Breast epithelium (tissue), 4 donors: ENCODE measurements around the gene PLPP1. TPM values are rescaled to one million over a fixed set of nuclear protein-coding genes. Genes with fewer than 3 reads are reported as not detected.

Source experiments
- DNase-seq, 2 donors: peaks; one replicate each; pipeline ENCODE4 v3.0.0-alpha.2; 2019; ENCODE audit warnings: low spot score in 2 of 2
- H3K27ac ChIP-seq, 2 donors: fragments of 200-600 bp; sonication (generic) in 1 of 2; one replicate each; pipeline ENCODE4 v1.5.1; 2016 to 2019; ENCODE audit warnings: mild to moderate bottlenecking in 1 of 2
- H3K27me3 ChIP-seq, 2 donors: fragments of 200-600 bp; sonication (generic) in 1 of 2; one replicate each; pipeline versions ENCODE4 v1.5.1 to v1.6.0; 2017 to 2019; ENCODE audit warnings: control low read depth in 1 of 2, mild to moderate bottlenecking in 1 of 2
- H3K36me3 ChIP-seq: fragments of 200-600 bp; one replicate; pipeline ENCODE4 v1.5.1; 2019
- H3K4me1 ChIP-seq, 2 donors: fragments of 200-600 bp; sonication (generic); one replicate each; pipeline ENCODE4 v1.5.1; 2016 to 2019; ENCODE audit warnings: control low read depth in 1 of 2
- H3K4me3 ChIP-seq, 3 donors: fragments of 200-600 bp; sonication (generic); 1 replicate in 2 of 3; 2 replicates in 1 of 3; pipeline ENCODE4 v1.5.1; 2016 to 2019; ENCODE audit warnings: mild to moderate bottlenecking in 3 of 3, moderate library complexity in 2 of 3
- H3K9me3 ChIP-seq, 2 donors: fragments of 200-600 bp; sonication (generic) in 1 of 2; one replicate each; pipeline ENCODE4 v1.5.1; 2016 to 2019; ENCODE audit warnings: control low read depth in 1 of 2
- POLR2A ChIP-seq: fragments of 450-650 bp; IDR thresholded peaks from one replicate; pipeline ENCODE4 v1.6.1; 2016; ENCODE audit warnings: antibody characterized with exemption, mild to moderate bottlenecking, moderate library complexity
- POLR2AphosphoS5 ChIP-seq, 3 donors: sonication (generic); formaldehyde crosslinking; IDR thresholded peaks; one replicate each; pipeline ENCODE4 v1.6.1; 2017; ENCODE audit warnings: antibody characterized with exemption in 3 of 3
- intact Hi-C: fragments of 100-400 bp; cut with DNase I; formaldehyde crosslinking; loops from one replicate; pipeline ENCODE4 v1.15.1; 2023; ENCODE audit warnings: low total_unique reads
- total RNA-seq, 3 donors: library from RNA; depleted of rRNA; stranded (reverse); fragments of >200 nt; gene quantifications; one replicate each; pipeline ENCODE4 v1.1.0, GENCODE V29; 2016
- TF ChIP-seq, protein P1 (sequence below), 3 donors: fragments of 450-650 bp; IDR thresholded peaks; one replicate each; pipeline ENCODE4 v1.5.1; 2016 to 2017; ENCODE audit warnings: antibody characterized with exemption in 3 of 3, mild to moderate bottlenecking in 3 of 3, moderate library complexity in 3 of 3

Gene PLPP1
- total RNA-seq, 3 donors from 2014 or later = 177 to 339 (median 237) TPM

DNA sequence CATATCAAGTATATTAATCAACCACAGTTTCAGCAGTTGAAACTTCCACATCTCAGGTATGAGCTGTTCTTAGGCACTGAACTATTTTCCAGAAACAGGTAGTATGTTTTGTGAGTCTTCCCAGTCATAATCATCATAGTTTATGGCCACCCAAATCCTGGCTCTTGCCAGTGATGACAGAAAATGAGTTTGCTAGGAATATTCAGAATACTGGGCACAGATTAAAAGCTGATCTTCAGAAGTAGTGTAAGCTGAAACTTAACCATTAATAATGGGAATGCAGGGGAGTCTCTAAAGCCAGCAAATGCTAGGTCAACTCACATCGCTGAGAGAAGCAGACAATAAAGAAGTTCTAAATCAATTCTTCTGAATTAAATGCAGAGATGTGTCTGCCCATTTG, 64.5 kb downstream of the PLPP1 start:
- intact Hi-C loops = loop anchor here (5.0 kb wide), 2 partner anchors 617 to 1022 kb away; no protein-coding TSS in a partner anchor
- H3K9me3 ChIP-seq = no peaks in the 10 kb centered on the region
- H3K27ac ChIP-seq = no peak overlapping the region
- DNase-seq = no peak
- H3K36me3 ChIP-seq = no peaks in the 10 kb centered on the region
- H3K4me3 ChIP-seq = no peak overlapping the region
- H3K4me1 ChIP-seq = no peaks in the 10 kb centered on the region
- H3K27me3 ChIP-seq = no peaks in the 10 kb centered on the region
- TF ChIP-seq POLR2A = no peak
- TF ChIP-seq, protein P1, sequence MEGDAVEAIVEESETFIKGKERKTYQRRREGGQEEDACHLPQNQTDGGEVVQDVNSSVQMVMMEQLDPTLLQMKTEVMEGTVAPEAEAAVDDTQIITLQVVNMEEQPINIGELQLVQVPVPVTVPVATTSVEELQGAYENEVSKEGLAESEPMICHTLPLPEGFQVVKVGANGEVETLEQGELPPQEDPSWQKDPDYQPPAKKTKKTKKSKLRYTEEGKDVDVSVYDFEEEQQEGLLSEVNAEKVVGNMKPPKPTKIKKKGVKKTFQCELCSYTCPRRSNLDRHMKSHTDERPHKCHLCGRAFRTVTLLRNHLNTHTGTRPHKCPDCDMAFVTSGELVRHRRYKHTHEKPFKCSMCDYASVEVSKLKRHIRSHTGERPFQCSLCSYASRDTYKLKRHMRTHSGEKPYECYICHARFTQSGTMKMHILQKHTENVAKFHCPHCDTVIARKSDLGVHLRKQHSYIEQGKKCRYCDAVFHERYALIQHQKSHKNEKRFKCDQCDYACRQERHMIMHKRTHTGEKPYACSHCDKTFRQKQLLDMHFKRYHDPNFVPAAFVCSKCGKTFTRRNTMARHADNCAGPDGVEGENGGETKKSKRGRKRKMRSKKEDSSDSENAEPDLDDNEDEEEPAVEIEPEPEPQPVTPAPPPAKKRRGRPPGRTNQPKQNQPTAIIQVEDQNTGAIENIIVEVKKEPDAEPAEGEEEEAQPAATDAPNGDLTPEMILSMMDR (IDR thresholded peaks at IDR 0.05) = no peak
- TF ChIP-seq POLR2AphosphoS5 (IDR thresholded peaks at IDR 0.05) = no peak

DNA sequence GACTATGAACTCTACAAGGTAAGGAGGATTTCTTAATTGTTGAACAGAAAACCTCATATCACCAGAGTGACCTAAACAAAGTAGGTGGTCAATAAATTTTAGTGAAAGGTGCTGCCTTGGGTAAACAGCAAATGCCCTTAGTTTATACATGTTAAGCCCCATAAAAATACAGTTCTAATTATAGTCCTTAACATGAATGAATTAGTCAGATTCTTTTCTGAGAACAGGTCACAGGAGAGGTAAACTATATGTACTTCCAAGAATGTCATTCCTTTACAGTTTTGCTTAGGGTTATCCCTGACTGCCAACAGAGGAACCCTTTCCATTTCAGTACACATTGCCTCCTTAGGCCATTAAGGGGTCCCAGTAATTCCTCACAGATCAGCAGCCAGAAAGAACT, 64.9 kb downstream of the PLPP1 start:
- no peaks in the 10 kb centered on the region for H3K4me1 ChIP-seq
- intact Hi-C loops = loop anchor here (5.0 kb wide), 2 partner anchors 617 to 1022 kb away; no protein-coding TSS in a partner anchor
- H3K27ac ChIP-seq = no peak overlapping the region
- no peaks in the 10 kb centered on the region for H3K27me3 ChIP-seq
- H3K4me3 ChIP-seq = no peak overlapping the region
- TF ChIP-seq, protein P1 (IDR thresholded peaks at IDR 0.05) = no peak
- TF ChIP-seq POLR2A (no peak), POLR2AphosphoS5 (IDR thresholded peaks at IDR 0.05) (no peak)
- DNase-seq = no peak
- no peaks in the 10 kb centered on the region for H3K9me3 ChIP-seq
- no peaks in the 10 kb centered on the region for H3K36me3 ChIP-seq

DNA sequence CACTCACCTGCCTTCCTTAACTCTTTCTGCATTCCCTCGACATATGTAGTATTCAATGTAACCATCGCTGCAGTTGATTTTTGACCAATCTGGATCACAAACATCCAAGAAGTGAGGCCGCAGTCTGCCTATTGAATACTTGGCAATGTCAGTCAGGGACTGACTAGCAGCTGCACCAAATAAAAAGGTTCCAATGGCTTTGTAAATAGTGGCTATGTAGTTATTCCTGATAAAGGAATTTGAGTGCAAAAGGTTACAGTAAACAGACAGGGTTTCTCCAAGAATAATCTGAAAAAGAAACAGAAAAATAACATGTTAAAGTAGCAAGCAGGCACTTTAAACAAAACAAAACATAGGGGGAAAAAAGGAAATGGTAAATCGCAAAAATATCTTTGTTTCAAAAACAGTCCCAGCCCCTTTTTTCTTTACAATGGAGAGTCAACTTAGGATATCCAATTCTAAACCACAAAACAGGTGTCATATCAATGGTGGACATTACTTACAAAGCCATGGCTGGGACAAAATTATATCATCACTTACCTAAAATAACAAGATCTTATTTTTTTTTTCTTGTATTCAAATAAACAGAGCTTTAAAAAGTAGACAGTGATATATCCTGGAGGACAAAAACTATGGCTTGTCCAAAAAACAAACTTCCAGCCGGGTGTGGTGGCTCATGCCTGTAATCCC, 66.8 kb downstream of the PLPP1 start:
- Histone ChIP-seq H3K27ac (no peak overlapping the region), H3K4me3 (no peak overlapping the region), H3K27me3 (no peaks in the 10 kb centered on the region), H3K36me3 (no peaks in the 10 kb centered on the region), H3K4me1 (no peaks in the 10 kb centered on the region), H3K9me3 (no peaks in the 10 kb centered on the region)
- intact Hi-C loops = no loop called here
- TF ChIP-seq, protein P1 (IDR thresholded peaks at IDR 0.05) = no peak
- TF ChIP-seq POLR2A = no peak
- TF ChIP-seq POLR2AphosphoS5 (IDR thresholded peaks at IDR 0.05) = no peak
- no peak for DNase-seq

DNA sequence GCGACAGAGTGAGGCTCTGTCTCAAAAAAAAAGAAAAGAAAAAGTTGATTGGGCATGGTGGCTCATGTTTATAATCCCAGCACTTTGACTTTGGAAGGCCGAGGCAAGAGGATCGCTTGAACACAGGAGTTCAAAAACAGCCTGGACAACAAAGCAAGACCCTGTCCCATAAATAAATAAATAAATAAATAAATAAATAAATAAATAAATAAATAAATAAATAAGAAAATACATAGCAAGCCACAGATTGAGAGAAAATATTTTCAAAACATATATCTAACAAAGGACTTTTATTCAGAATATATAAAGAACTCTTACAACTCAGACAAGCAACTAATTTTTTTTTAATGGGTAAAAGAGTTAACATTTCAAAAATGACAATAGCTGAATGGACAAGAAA, 71.2 kb downstream of the PLPP1 start:
- Histone ChIP-seq H3K4me1 (no peaks in the 10 kb centered on the region), H3K27ac (no peak overlapping the region), H3K36me3 (no peaks in the 10 kb centered on the region), H3K27me3 (no peaks in the 10 kb centered on the region), H3K9me3 (no peaks in the 10 kb centered on the region), H3K4me3 (no peak overlapping the region)
- intact Hi-C loops = no loop called here
- TF ChIP-seq POLR2A (no peak), POLR2AphosphoS5 (IDR thresholded peaks at IDR 0.05) (no peak)
- TF ChIP-seq, protein P1 (IDR thresholded peaks at IDR 0.05) = no peak
- no peak for DNase-seq

DNA sequence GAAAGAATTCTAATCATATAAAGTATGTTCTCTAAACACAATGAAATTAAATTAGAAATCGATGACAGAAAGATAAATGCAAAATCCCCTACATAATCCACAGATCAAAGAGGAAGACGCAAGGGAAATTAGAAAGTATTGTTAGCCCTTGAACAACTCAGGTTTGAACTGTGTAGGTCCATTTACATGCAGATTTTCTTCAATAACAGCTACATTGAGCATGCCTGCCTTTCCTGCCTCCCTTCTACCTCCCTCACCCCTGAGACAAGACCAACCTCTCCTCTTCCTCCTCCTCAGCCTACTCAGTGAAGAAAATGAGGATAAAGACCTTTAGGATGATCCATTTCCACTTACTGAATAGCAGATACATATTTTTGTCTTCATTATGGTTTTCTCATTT, 75.2 kb downstream of the PLPP1 start:
- no peak overlapping the region for H3K4me3 ChIP-seq
- no peak for TF ChIP-seq POLR2A
- TF ChIP-seq, protein P1 (IDR thresholded peaks at IDR 0.05) = no peak
- no peak for TF ChIP-seq POLR2AphosphoS5 (IDR thresholded peaks at IDR 0.05)
- no peaks in the 10 kb centered on the region for H3K36me3 ChIP-seq
- H3K4me1 ChIP-seq = no peaks in the 10 kb centered on the region
- H3K27ac ChIP-seq = no peak overlapping the region
- no peaks in the 10 kb centered on the region for H3K9me3 ChIP-seq
- no peaks in the 10 kb centered on the region for H3K27me3 ChIP-seq
- intact Hi-C loops = no loop called here
- DNase-seq = no peak
